ENCODE results near the gene NDFIP1. TPM values are rescaled to one million over a fixed set of nuclear protein-coding genes. Genes with fewer than 3 reads are reported as not detected.
"Not testable (repeated sequence)": the region's sequence is repeated elsewhere in the genome, so short reads cannot be mapped to it uniquely, and the experiment has no call there.

Gene NDFIP1
- total RNA-seq, 4 donors from 2014 or later, result 30.5 to 112 (median 93.0) TPM

DNA sequence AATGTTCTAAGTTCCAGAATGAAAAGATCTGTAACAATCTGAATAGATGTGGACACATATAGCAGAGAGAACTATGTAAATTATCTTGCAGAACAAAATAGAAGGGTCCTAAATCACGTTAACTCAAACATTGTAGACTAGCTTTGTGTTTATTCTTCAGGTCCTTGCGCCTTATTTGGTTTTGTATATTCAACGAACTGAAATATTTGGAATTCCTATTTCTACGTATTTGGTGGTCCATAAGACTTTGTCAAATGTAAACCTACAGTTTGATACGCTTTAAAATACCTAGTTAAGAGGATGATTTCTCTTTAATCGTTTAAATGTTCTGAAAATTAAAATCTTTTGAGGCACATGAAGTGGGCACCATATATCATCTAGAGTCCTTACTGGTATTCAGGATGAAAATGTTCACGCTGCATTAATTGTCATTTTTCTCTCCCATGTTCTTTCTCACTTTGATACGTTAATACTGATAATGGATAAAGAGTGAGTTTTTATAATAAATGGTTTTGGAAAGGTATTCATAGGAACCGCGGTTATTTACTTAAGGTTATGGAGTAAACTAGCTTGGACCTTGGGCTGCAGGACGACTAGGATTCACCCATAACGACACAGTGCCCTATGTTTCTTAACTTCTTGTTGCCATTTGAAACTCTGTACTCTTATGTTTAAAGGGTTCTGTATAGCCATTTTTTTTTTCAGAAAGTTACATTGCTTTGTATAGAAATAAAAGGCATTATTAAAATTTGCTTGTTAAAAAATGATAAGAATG lies 45.3 kb downstream of the NDFIP1 start:
- Histone ChIP-seq H3K27me3 (no peaks in the 10 kb centered on the region), H3K27ac (no peak overlapping the region), H3K4me1 (no peaks in the 10 kb centered on the region), H3K4me3 (no peak overlapping the region), H3K36me3 (peaks cover 0 to 5% (median 0%) of the 10 kb centered on the region in 3 donors), H3K9me3 (no peaks in the 10 kb centered on the region)
- no peak for DNase-seq
- TF ChIP-seq, protein P1, sequence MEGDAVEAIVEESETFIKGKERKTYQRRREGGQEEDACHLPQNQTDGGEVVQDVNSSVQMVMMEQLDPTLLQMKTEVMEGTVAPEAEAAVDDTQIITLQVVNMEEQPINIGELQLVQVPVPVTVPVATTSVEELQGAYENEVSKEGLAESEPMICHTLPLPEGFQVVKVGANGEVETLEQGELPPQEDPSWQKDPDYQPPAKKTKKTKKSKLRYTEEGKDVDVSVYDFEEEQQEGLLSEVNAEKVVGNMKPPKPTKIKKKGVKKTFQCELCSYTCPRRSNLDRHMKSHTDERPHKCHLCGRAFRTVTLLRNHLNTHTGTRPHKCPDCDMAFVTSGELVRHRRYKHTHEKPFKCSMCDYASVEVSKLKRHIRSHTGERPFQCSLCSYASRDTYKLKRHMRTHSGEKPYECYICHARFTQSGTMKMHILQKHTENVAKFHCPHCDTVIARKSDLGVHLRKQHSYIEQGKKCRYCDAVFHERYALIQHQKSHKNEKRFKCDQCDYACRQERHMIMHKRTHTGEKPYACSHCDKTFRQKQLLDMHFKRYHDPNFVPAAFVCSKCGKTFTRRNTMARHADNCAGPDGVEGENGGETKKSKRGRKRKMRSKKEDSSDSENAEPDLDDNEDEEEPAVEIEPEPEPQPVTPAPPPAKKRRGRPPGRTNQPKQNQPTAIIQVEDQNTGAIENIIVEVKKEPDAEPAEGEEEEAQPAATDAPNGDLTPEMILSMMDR (IDR thresholded peaks at IDR 0.05), result no peak
- TF ChIP-seq POLR2A (IDR thresholded peaks at IDR 0.05), result no peak

GRCh38 chr5:142154449-142154841 lies 45.9 kb downstream of the NDFIP1 start:
- not testable (repeated sequence) for H3K27me3 ChIP-seq, H3K27ac ChIP-seq, H3K4me3 ChIP-seq, H3K36me3 ChIP-seq, DNase-seq, H3K4me1 ChIP-seq, H3K9me3 ChIP-seq

GRCh38 chr5:142156839-142157463 lies 48.4 kb downstream of the NDFIP1 start:
- TF ChIP-seq, protein P1 (IDR thresholded peaks at IDR 0.05), result no peak
- TF ChIP-seq POLR2A (IDR thresholded peaks at IDR 0.05), result no peak
- Histone ChIP-seq H3K27ac (no peak overlapping the region), H3K36me3 (no peaks in the 10 kb centered on the region), H3K27me3 (no peaks in the 10 kb centered on the region), H3K9me3 (no peaks in the 10 kb centered on the region), H3K4me3 (no peak overlapping the region), H3K4me1 (no peaks in the 10 kb centered on the region)
- DNase-seq, result no peak

DNA sequence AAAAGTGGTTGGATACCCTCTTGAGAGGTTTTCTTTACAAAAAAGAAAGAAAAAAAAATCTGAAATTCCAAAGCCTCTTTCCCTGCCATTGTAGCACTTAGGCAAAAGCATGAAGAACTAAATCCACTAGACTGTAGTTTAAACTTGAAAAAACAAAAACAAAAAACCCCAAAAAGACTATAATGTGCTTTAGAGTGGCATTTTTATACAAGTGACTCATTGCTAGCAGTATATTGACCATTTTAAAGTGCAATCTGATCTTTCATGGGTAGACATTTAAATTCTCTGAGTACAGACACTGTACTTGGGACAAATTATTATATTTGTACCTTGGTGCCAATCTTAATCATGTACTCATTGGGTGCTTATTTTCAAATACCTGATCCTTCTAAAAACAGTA lies 50.8 kb downstream of the NDFIP1 start:
- H3K36me3 ChIP-seq, result no peaks in the 10 kb centered on the region
- H3K27me3 ChIP-seq, result no peaks in the 10 kb centered on the region
- no peaks in the 10 kb centered on the region for H3K9me3 ChIP-seq
- H3K27ac ChIP-seq, result no peak overlapping the region
- H3K4me3 ChIP-seq, result no peak overlapping the region
- no peaks in the 10 kb centered on the region for H3K4me1 ChIP-seq
- TF ChIP-seq POLR2A (IDR thresholded peaks at IDR 0.05), result no peak
- TF ChIP-seq, protein P1 (IDR thresholded peaks at IDR 0.05), result no peak
- no peak for DNase-seq

GRCh38 chr5:142164315-142164714 lies 55.7 kb downstream of the NDFIP1 start:
- H3K4me1 ChIP-seq, result no peaks in the 10 kb centered on the region
- no peaks in the 10 kb centered on the region for H3K36me3 ChIP-seq
- no peak overlapping the region for H3K27ac ChIP-seq
- no peak for TF ChIP-seq POLR2A (IDR thresholded peaks at IDR 0.05)
- TF ChIP-seq, protein P1 (IDR thresholded peaks at IDR 0.05), result no peak
- H3K4me3 ChIP-seq, result no peak overlapping the region
- no peak for DNase-seq
- H3K27me3 ChIP-seq, result no peaks in the 10 kb centered on the region
- H3K9me3 ChIP-seq, result no peaks in the 10 kb centered on the region

DNA sequence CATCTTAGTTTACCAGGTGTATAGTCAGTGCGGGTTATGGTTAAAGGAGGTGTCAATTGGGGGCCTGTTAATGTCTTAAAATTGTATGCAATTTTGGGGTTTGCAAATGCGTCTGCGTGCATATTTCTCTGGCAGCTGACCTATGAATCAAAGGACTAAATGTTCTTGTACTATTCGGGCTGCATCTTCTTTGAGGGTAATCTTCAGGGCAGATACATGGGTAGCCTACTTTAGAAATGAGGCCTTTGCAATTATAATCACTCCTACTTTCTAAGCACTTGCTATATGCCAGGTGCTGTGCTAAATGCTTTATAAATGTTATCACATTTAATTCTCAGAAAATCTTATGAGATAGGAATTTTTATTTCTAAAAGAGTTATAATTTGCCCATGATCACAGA lies 58.2 kb downstream of the NDFIP1 start:
- no peak for DNase-seq
- TF ChIP-seq POLR2A (IDR thresholded peaks at IDR 0.05), result no peak
- TF ChIP-seq, protein P1 (IDR thresholded peaks at IDR 0.05), result no peak
- no peaks in the 10 kb centered on the region for H3K9me3 ChIP-seq
- H3K27me3 ChIP-seq, result no peaks in the 10 kb centered on the region
- H3K27ac ChIP-seq, result no peak overlapping the region
- no peak overlapping the region for H3K4me3 ChIP-seq
- no peaks in the 10 kb centered on the region for H3K4me1 ChIP-seq
- no peaks in the 10 kb centered on the region for H3K36me3 ChIP-seq

Measured in Peyer's patch (tissue), 4 donors.